MCF 10A (cell line): ENCODE results near the gene SPIRE1. TPM values are rescaled to one million over a fixed set of nuclear protein-coding genes. Genes with fewer than 3 reads are reported as not detected.

Experiments
- BruUV-seq: library from RNA; stranded (reverse); fragments of 400-500 nt; replicated peaks from 2 replicates; lab custom pipeline; 2021; lab: Mats Ljungman, UMichigan
- CTCF ChIA-PET: fragments of 300-600 bp; sonication (Branson Sonifier 250); formaldehyde crosslinking; extraction: SDS; loops from one replicate; lab custom pipeline; 2021; ENCODE audit warnings: antibody characterized with exemption, inconsistent platforms; lab: Yijun Ruan, JAX
- POLR2A ChIA-PET: fragments of 300-600, 350-650 bp; sonication (Branson Sonifier 250); formaldehyde crosslinking; extraction: SDS; loops from one replicate; lab custom pipeline; 2020; ENCODE audit warnings: antibody characterized with exemption, inconsistent platforms; lab: Yijun Ruan, JAX
- DNase-seq: peaks from one replicate; pipeline ENCODE4 v3.0.0-alpha.2; 2018; ENCODE audit not compliant: unreplicated experiment
- H3K27ac Mint-ChIP-seq: one replicate; pipeline ENCODE4 v1.8.0; 2022; ENCODE audit warnings: mild to moderate bottlenecking, low read depth, mixed read lengths; ENCODE audit not compliant: unreplicated experiment
- H3K27me3 Mint-ChIP-seq: one replicate; pipeline ENCODE4 v1.8.0; 2022; ENCODE audit warnings: mixed read lengths; ENCODE audit not compliant: insufficient read depth, unreplicated experiment
- H3K36me3 Mint-ChIP-seq: one replicate; pipeline ENCODE4 v1.8.0; 2022; ENCODE audit warnings: mild to moderate bottlenecking, moderate library complexity, mixed read lengths; ENCODE audit not compliant: insufficient read depth, unreplicated experiment
- H3K4me1 Mint-ChIP-seq: one replicate; pipeline ENCODE4 v1.8.0; 2022; ENCODE audit warnings: mixed read lengths; ENCODE audit not compliant: insufficient read depth, unreplicated experiment
- H3K4me3 Mint-ChIP-seq: one replicate; pipeline ENCODE4 v1.8.0; 2022; ENCODE audit warnings: mild to moderate bottlenecking, moderate library complexity, mixed read lengths; ENCODE audit not compliant: unreplicated experiment
- H3K9me3 Mint-ChIP-seq: one replicate; pipeline ENCODE4 v1.8.0; 2022; ENCODE audit warnings: mixed read lengths; ENCODE audit not compliant: unreplicated experiment
- intact Hi-C: fragments of 100-400 bp; cut with micrococcal nuclease; formaldehyde crosslinking; loops from 2 replicates; pipeline ENCODE4 v1.14.1; 2022
- total RNA-seq: library from RNA; stranded (reverse); gene quantifications from 2 replicates; pipeline ENCODE4 v1.2.3, GENCODE V29; 2022
- TF ChIP-seq, protein P1 (sequence below): fragments of 200-600 bp; IDR thresholded peaks from one replicate; pipeline ENCODE4 v1.8.0; 2022; ENCODE audit warnings: antibody characterized with exemption, mild to moderate bottlenecking; ENCODE audit not compliant: unreplicated experiment

SPIRE1 gene
- total RNA-seq, 1 experiment from 2014 or later: 78.2 TPM

DNA sequence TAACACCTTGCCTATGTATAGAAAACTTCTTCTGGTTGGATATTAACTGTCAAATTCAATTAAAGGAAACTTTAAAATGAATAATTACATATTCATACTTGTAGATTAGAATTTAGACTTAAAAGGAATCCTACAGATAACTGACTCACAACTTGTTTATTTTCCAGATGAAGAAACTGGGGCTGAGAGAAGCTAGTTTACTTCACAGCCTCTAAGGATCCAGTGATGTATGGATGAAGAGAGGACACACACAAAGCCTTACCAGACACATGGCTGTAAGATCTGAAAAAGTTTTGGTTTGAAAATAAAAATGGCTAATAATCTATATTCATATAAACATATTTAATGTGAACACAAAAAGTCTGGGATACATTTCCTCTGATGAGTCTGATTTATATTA, 177.9 kb downstream of the SPIRE1 start:
- ChIA-PET POLR2A (interaction anchor here (1.0 to 1.3 kb wide), 3 partner anchors 8 to 86 kb away, joined by 3 to 4 read pairs (median 4); no protein-coding TSS in a partner anchor), CTCF (interaction anchor here (0.6 to 1.0 kb wide), 4 partner anchors 9 to 55 kb away, joined by 3 to 4 read pairs (median 3); no protein-coding TSS in a partner anchor)
- TF ChIP-seq, protein P1, sequence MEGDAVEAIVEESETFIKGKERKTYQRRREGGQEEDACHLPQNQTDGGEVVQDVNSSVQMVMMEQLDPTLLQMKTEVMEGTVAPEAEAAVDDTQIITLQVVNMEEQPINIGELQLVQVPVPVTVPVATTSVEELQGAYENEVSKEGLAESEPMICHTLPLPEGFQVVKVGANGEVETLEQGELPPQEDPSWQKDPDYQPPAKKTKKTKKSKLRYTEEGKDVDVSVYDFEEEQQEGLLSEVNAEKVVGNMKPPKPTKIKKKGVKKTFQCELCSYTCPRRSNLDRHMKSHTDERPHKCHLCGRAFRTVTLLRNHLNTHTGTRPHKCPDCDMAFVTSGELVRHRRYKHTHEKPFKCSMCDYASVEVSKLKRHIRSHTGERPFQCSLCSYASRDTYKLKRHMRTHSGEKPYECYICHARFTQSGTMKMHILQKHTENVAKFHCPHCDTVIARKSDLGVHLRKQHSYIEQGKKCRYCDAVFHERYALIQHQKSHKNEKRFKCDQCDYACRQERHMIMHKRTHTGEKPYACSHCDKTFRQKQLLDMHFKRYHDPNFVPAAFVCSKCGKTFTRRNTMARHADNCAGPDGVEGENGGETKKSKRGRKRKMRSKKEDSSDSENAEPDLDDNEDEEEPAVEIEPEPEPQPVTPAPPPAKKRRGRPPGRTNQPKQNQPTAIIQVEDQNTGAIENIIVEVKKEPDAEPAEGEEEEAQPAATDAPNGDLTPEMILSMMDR: no peak
- no peaks in the 10 kb centered on the region for H3K4me1 Mint-ChIP-seq
- BruUV-seq: no TSS peak
- no peaks in the 10 kb centered on the region for H3K27me3 Mint-ChIP-seq
- no peak for DNase-seq
- H3K4me3 Mint-ChIP-seq: no peak overlapping the region
- H3K36me3 Mint-ChIP-seq: peaks cover 13% of the 10 kb centered on the region
- no peak overlapping the region for H3K27ac Mint-ChIP-seq
- no peaks in the 10 kb centered on the region for H3K9me3 Mint-ChIP-seq
- intact Hi-C loops: no loop called here

DNA sequence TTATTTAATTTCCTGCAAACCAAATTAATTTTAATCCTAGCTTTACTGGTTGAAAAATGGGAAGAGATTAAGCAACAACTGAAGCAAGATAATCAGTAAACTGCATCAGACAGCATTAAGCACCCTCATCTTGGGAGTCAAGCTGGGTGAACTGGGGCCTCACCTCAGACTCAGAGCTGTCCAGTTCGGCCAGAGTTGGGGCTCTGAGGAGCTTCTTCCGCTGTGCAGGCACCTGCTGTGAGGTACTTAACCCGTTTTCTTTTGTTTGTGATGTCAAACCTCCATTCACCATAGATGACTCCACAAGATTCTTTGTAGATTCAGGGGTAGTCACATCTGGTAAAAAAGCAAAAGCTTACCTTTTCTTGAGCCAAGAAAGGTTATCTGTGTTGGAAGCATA, 178.4 kb downstream of the SPIRE1 start:
- no TSS peak for BruUV-seq
- no peak for DNase-seq
- Mint-ChIP-seq H3K27me3 (no peaks in the 10 kb centered on the region), H3K9me3 (no peaks in the 10 kb centered on the region), H3K4me3 (no peak overlapping the region), H3K36me3 (peaks cover 13% of the 10 kb centered on the region), H3K27ac (no peak overlapping the region), H3K4me1 (no peaks in the 10 kb centered on the region)
- CTCF ChIA-PET: interaction anchor here (0.6 to 1.5 kb wide), 6 partner anchors 10 to 180 kb away, joined by 3 to 4 read pairs (median 4); no protein-coding TSS in a partner anchor
- POLR2A ChIA-PET: interaction anchor here (0.6 to 1.3 kb wide), 5 partner anchors 8 to 178 kb away, joined by 3 to 4 read pairs (median 3); no protein-coding TSS in a partner anchor
- intact Hi-C loops: no loop called here
- TF ChIP-seq, protein P1: no peak

DNA sequence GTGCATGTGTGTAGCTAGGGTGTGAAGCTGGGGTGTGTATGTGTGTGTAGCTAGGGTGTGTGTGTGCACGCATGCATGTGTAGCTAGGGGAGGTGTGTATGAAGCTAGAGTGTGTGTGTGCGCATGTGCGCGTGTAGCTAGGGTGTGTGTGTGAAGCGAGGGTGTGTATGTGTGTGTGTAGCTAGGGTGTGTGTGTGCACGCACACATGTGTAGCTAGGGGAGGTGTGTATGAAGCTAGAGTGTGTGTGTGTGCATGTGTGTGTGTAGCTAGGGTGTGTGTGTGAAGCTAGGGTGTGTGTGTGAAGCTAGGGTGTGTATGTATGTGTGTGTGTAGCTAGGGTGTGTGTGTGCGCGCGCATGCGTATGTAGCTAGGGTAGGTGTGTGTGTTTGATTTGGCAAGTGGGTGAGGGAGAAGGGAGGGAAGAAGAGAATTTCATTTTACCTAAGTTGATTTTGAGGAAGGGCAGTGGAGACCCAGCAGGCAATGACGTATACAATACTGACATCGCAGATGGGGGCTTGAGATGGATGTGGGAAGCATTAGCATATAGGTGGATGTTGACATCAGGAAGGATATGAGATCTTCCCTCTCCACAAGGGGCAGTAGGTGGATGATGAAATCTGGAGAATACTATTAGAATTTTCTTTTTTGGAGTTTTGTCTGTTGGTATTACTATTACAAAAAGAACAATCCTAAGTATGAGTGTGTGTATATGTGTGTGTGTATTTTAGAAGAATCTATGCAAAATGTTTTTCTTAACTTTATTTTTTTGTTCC, 179.4 kb downstream of the SPIRE1 start:
- no peak overlapping the region for H3K4me3 Mint-ChIP-seq
- CTCF ChIA-PET: interaction anchor here (0.5 to 1.5 kb wide), 4 partner anchors 12 to 226 kb away, joined by 3 to 4 read pairs (median 3); no protein-coding TSS in a partner anchor
- no peak for DNase-seq
- peaks cover 13% of the 10 kb centered on the region for H3K36me3 Mint-ChIP-seq
- no peaks in the 10 kb centered on the region for H3K27me3 Mint-ChIP-seq
- intact Hi-C loops: no loop called here
- TF ChIP-seq, protein P1: no peak
- H3K27ac Mint-ChIP-seq: no peak overlapping the region
- H3K4me1 Mint-ChIP-seq: no peaks in the 10 kb centered on the region
- no peaks in the 10 kb centered on the region for H3K9me3 Mint-ChIP-seq
- BruUV-seq: no TSS peak
- POLR2A ChIA-PET: interaction anchor here (1.0 to 1.3 kb wide), 2 partner anchors 9 to 179 kb away, joined by 3 to 4 read pairs; no protein-coding TSS in a partner anchor

DNA sequence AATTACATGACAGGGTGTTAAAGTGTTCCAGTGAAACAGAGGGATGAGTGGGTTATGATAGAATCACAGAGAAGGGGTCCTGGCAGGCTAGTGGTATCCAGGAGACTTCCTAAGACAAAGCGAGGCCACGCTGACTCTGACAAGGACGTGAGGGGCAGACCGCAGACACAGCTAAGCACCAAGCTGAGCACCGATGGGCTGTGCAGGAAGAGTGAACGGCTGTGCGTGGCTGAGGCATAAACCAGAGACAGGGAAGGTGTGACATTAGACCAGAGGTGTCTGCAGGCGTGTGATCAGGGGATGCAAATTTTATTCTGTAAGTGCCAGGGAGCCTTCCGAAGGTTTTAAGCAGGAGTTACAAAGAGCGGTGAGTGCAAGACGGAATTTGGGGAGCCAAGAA, 180.3 kb downstream of the SPIRE1 start:
- ChIA-PET POLR2A (no interaction called here), CTCF (interaction anchor here (1.0 kb wide), 1 partner anchor 182 kb away, joined by 4 read pairs; no protein-coding TSS in a partner anchor)
- peaks cover 13% of the 10 kb centered on the region for H3K36me3 Mint-ChIP-seq
- H3K27me3 Mint-ChIP-seq: no peaks in the 10 kb centered on the region
- H3K4me1 Mint-ChIP-seq: no peaks in the 10 kb centered on the region
- no peak overlapping the region for H3K27ac Mint-ChIP-seq
- intact Hi-C loops: no loop called here
- no peak for DNase-seq
- H3K9me3 Mint-ChIP-seq: no peaks in the 10 kb centered on the region
- no peak overlapping the region for H3K4me3 Mint-ChIP-seq
- TF ChIP-seq, protein P1: no peak
- BruUV-seq: no TSS peak
